Prostate gland (tissue), 2 donors: ENCODE data around the gene SETMAR. TPM values are rescaled to one million over a fixed set of nuclear protein-coding genes. Genes with fewer than 3 reads are reported as not detected.
"Not testable (repeated sequence)": the region's sequence is repeated elsewhere in the genome, so short reads cannot be mapped to it uniquely, and the experiment has no call there.

Experiments
- DNase-seq: peaks from one replicate; pipeline ENCODE4 v3.0.0-alpha.2; 2019; ENCODE audit warnings: low spot score
- H3K27ac ChIP-seq, 2 donors: fragments of 200-600 bp; sonication (generic); 2 replicates each; pipeline ENCODE4 v1.5.1; 2017 to 2019
- H3K27me3 ChIP-seq: fragments of 200-600 bp; sonication (generic); replicated peaks from 2 replicates; pipeline ENCODE4 v1.5.1; 2019; ENCODE audit not compliant: insufficient read depth
- H3K36me3 ChIP-seq, 2 donors: fragments of 200-600 bp; sonication (generic); 1 replicate in 1 of 2; 2 replicates in 1 of 2; pipeline versions ENCODE4 v1.5.1 to v1.8.1; 2017 to 2019
- H3K4me1 ChIP-seq: fragments of 200-600 bp; sonication (generic); replicated peaks from 2 replicates; pipeline ENCODE4 v1.5.1; 2019
- H3K4me3 ChIP-seq, 2 donors: fragments of 200-600 bp; sonication (generic); 2 replicates each; pipeline ENCODE4 v1.5.1; 2017 to 2019
- H3K9me3 ChIP-seq: fragments of 200-600 bp; sonication (generic); 2 replicates; pipeline ENCODE4 v1.5.1; 2017
- CTCF ChIP-seq, 4 experiments: fragments of 200-600 bp in 2 of 4; fragments of 450-650 bp in 2 of 4; sonication (generic) in 2 of 4; IDR thresholded peaks; 1 replicate in 3 of 4; 2 replicates in 1 of 4; pipeline ENCODE4 v1.5.1; 2016 to 2019; ENCODE audit warnings: antibody characterized with exemption in 4 of 4, mild to moderate bottlenecking in 2 of 4, moderate library complexity in 2 of 4
- POLR2A ChIP-seq: fragments of 450-650 bp; IDR thresholded peaks from one replicate; pipeline ENCODE4 v1.6.1; 2016; ENCODE audit warnings: antibody characterized with exemption, mild to moderate bottlenecking
- POLR2AphosphoS5 ChIP-seq: sonication (generic); formaldehyde crosslinking; IDR thresholded peaks from one replicate; pipeline ENCODE4 v1.6.1; 2017; ENCODE audit warnings: antibody characterized with exemption
- WGBS: methylation state at CpG from one replicate; pipeline ENCODE4 v1.1.5; 2018; 5-methylcytosine and 5-hydroxymethylcytosine counted together
- intact Hi-C: fragments of 100-400 bp; cut with DNase I; formaldehyde crosslinking; loops from one replicate; pipeline ENCODE4 v1.14.2; 2022
- total RNA-seq, 2 donors: library from RNA; depleted of rRNA; stranded (reverse); fragments of >200 nt; gene quantifications; one replicate each; pipeline ENCODE4 v1.1.0, GENCODE V29; 2016

The SETMAR gene
- total RNA-seq, 2 donors from 2014 or later = 39.8 to 42.8 TPM

DNA sequence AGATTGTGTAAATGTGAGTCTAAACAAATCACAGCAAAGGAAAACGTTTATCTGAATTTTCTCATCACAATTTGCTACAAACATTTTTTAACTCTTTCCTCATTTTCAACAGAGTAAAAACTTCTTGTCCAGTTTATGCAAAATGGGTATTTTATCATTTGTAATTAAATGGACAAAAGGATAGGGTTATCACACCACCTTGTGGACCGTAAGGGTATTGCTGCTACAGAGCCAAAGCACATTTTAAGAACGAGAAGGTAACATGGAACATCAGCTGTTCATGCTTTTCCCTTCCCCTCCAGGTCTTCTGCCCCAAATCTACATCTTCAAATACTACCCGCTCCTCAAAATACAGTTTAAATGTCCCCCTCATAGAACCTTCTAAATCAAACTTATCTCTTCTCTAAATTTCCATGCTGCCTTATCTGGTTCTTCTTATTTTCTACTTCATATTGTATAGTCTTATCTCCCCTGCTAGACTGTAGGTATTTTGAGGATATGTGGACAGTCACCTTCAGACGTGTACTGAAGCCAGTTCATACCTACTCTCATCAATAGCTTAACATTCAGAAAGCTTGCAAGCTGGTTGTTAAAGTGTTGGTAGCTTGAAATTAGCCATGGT, 12.8 kb upstream of the SETMAR start:
- H3K4me1 ChIP-seq = no peaks in the 10 kb centered on the region
- no peak overlapping the region for H3K27ac ChIP-seq
- peak; percentile 69 to 88 (median 82) for TF ChIP-seq CTCF (IDR thresholded peaks at IDR 0.05)
- no peak for TF ChIP-seq POLR2AphosphoS5
- no peaks in the 10 kb centered on the region for H3K27me3 ChIP-seq
- intact Hi-C loops = loop anchor here (5.0 kb wide), 1 partner anchor 1093 kb away; no protein-coding TSS in a partner anchor
- H3K36me3 ChIP-seq = no peaks in the 10 kb centered on the region
- 3% methylated on average over 5 of the region's 5 CpGs for WGBS
- no peaks in the 10 kb centered on the region for H3K9me3 ChIP-seq
- no peak for DNase-seq
- H3K4me3 ChIP-seq = no peak overlapping the region

DNA sequence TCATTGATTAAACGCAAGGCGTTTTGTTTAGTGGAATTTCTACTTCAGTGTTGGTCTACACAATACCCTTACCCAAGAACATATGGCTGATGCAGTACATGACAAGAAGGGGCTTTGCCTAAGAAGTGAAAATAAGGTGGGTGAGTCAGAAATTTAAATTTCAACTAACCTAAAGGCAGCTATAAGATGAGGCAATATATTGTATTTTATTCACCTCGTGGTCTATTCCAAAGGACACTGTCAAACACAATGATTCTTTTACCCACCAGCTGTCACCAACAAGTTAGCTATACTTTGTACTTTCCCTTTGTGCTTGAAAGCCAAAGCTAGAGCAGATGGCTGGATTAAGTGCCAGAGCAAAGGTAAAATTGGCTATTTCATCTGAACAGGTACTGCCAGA, 10.9 kb upstream of the SETMAR start:
- intact Hi-C loops = loop anchor here (5.0 kb wide), 1 partner anchor 1095 kb away; no protein-coding TSS in a partner anchor
- TF ChIP-seq POLR2AphosphoS5 (no peak), CTCF (IDR thresholded peaks at IDR 0.05) (no peak), POLR2A (no peak)
- no peaks in the 10 kb centered on the region for H3K4me1 ChIP-seq

DNA sequence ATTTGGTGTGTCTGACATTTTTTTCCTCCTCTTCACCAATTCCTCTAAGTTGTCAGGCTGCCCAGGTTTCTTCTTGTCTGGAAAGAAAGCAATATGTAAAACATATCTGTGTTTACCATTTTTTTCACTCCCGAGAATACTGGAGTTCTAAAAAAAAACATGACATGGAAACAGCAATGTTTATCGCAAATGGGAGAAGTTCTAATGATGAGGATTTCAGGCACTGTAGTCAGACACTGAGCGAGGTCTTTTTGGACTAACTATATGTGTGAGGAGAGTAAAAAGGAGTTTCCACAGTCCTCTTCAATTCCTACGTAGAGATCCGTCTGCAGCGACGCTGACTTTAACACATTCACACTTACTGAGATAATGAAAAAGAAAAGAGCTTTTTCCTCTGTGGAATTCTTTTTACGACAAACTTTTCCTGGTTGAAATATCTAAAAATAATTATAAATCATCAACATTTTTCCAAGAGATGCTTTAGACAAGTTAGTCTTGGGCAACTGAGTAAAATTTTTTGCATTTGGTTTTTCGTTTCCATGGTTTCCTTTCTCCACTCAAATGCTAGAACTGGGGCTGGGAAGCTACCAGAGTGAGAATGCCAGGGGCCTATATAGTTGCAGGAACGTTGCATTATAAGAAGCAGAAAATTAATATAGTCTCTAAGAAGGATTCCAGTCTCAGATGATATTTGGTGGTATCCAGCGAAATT, 8.4 kb upstream of the SETMAR start:
- intact Hi-C loops = loop anchor here (5.0 kb wide), 1 partner anchor 1097 kb away; no protein-coding TSS in a partner anchor
- no peaks in the 10 kb centered on the region for H3K4me1 ChIP-seq
- no peak overlapping the region for H3K27ac ChIP-seq
- no peak for DNase-seq
- H3K4me3 ChIP-seq = no peak overlapping the region
- H3K36me3 ChIP-seq = no peaks in the 10 kb centered on the region
- WGBS = 81% methylated on average over 11 of the region's 11 CpGs
- no peaks in the 10 kb centered on the region for H3K9me3 ChIP-seq
- TF ChIP-seq CTCF (IDR thresholded peaks at IDR 0.05) (no peak), POLR2A (no peak), POLR2AphosphoS5 (no peak)
- no peaks in the 10 kb centered on the region for H3K27me3 ChIP-seq

More for the DNA sequence above, 10.9 kb upstream of the SETMAR start:
- no peaks in the 10 kb centered on the region for H3K9me3 ChIP-seq
- H3K36me3 ChIP-seq = no peaks in the 10 kb centered on the region
- 52% methylated on average over 3 of the region's 3 CpGs for WGBS
- DNase-seq = no peak
- H3K27me3 ChIP-seq = no peaks in the 10 kb centered on the region
- H3K4me3 ChIP-seq = no peak overlapping the region
- no peak overlapping the region for H3K27ac ChIP-seq

GRCh38 chr3:4296454-4296853, 6.7 kb upstream of the SETMAR start:
- H3K4me3 ChIP-seq, H3K27ac ChIP-seq, H3K9me3 ChIP-seq, H3K4me1 ChIP-seq, DNase-seq, H3K36me3 ChIP-seq, intact Hi-C loops, H3K27me3 ChIP-seq: not testable (repeated sequence)
- WGBS = 84% methylated on average over 5 of the region's 5 CpGs

- H3K9me3 ChIP-seq = no peaks in the 10 kb centered on the region
- no peak overlapping the region for H3K4me3 ChIP-seq
- H3K36me3 ChIP-seq = no peaks in the 10 kb centered on the region
- no peak overlapping the region for H3K27ac ChIP-seq
- WGBS = 70% methylated on average over 2 of the region's 2 CpGs
- no peak for DNase-seq
- H3K4me1 ChIP-seq = no peaks in the 10 kb centered on the region
- intact Hi-C loops = no loop called here
- no peaks in the 10 kb centered on the region for H3K27me3 ChIP-seq
- no peak for TF ChIP-seq CTCF (IDR thresholded peaks at IDR 0.05)
- TF ChIP-seq POLR2AphosphoS5 = no peak
- no peak for TF ChIP-seq POLR2A
Measured at GRCh38 chr3:4297486-4297885, 5.7 kb upstream of the SETMAR start.
